Heart left ventricle (tissue), 16 donors: ENCODE data around the gene SH3RF3. TPM values are rescaled to one million over a fixed set of nuclear protein-coding genes. Genes with fewer than 3 reads are reported as not detected.

Experiments used
- ATAC-seq, 4 donors: fragments of 200-7000 bp; cut with Tn5 transposase; one replicate each; pipeline ENCODE4 v1.9.1; 2020 to 2022; ENCODE audit warnings: moderate library complexity in 4 of 4, mild to moderate bottlenecking in 3 of 4, moderate number of reproducible peaks in 1 of 4
- DNase-seq, 5 donors: peaks; one replicate each; pipeline ENCODE4 v3.0.0-alpha.2; 2020
- H3K27ac ChIP-seq, 12 donors: fragments of 200-600 bp; sonication (generic) in 4 of 12; one replicate each; pipeline versions ENCODE4 v1.5.0 to v1.8.0; 2016 to 2022; ENCODE audit warnings: mild to moderate bottlenecking in 2 of 12
- H3K27me3 ChIP-seq, 9 donors: fragments of 200-600 bp; sonication (generic) in 2 of 9; one replicate each; pipeline versions ENCODE4 v1.5.1 to v1.8.0; 2016 to 2022; ENCODE audit warnings: mild to moderate bottlenecking in 3 of 9
- H3K36me3 ChIP-seq, 9 donors: fragments of 200-600 bp; sonication (generic) in 2 of 9; one replicate each; pipeline versions ENCODE4 v1.5.0 to v1.8.0; 2018 to 2022; ENCODE audit warnings: mild to moderate bottlenecking in 2 of 9
- H3K4me1 ChIP-seq, 12 donors: fragments of 200-600 bp; sonication (generic) in 4 of 12; one replicate each; pipeline versions ENCODE4 v1.5.0 to v1.8.0; 2016 to 2022; ENCODE audit warnings: mild to moderate bottlenecking in 3 of 12
- H3K4me3 ChIP-seq, 12 donors: fragments of 200-600 bp; sonication (generic) in 4 of 12; one replicate each; pipeline versions ENCODE4 v1.5.0 to v1.8.0; 2017 to 2022; ENCODE audit warnings: mild to moderate bottlenecking in 9 of 12, moderate library complexity in 4 of 12
- H3K9me3 ChIP-seq, 12 donors: fragments of 200-600 bp; sonication (generic) in 4 of 12; one replicate each; pipeline versions ENCODE4 v1.5.0 to v1.8.0; 2016 to 2022; ENCODE audit warnings: mild to moderate bottlenecking in 1 of 12
- POLR2A ChIP-seq, 2 donors: fragments of 450-650 bp; IDR thresholded peaks; one replicate each; pipeline ENCODE4 v1.6.1; 2017; ENCODE audit warnings: antibody characterized with exemption in 2 of 2, mild to moderate bottlenecking in 2 of 2, moderate library complexity in 2 of 2
- WGBS, 4 donors: extraction: QIAGEN DNeasy Blood & Tissue Kit in 2 of 4; methylation state at CpG; one replicate each; pipeline versions ENCODE4 v1.1.5 to v1.1.7; 2013 to 2018; 5-methylcytosine and 5-hydroxymethylcytosine counted together
- intact Hi-C, 10 donors: fragments of 100-400 bp; cut with DNase I; formaldehyde crosslinking; loops; one replicate each; pipeline versions ENCODE4 v1.11.1 to v1.14.2; 2022
- polyA plus RNA-seq, 2 donors: library from polyadenylated mRNA; stranded (reverse); fragments of 200-250 nt; gene quantifications; one replicate each; pipeline ENCODE4 v1.2.3, GENCODE V29; 2013
- total RNA-seq, 9 donors: library from RNA; depleted of rRNA in 2 of 9; stranded (reverse); fragments of >200 nt in 2 of 9; fragmentation: NEBNext Ultra II Directional in 3 of 9; extraction: Animal tissue kit (Norgen Biotek cat#: 25700) in 3 of 9; gene quantifications; one replicate each; pipeline versions ENCODE4 v1.1.0 to v1.2.4, GENCODE V29; 2016 to 2023
- TF ChIP-seq, protein P1 (sequence below), 12 donors: fragments of 200-600 bp; sonication (generic) in 4 of 12; IDR thresholded peaks; one replicate each; pipeline versions ENCODE4 v1.5.0 to v1.8.0; 2018 to 2022; ENCODE audit warnings: antibody characterized with exemption in 12 of 12, mild to moderate bottlenecking in 5 of 12
- donor health status: ischemic (EF 13 %, LVEDD 7.1; RV severe dilation, severe dysfunction).
- donor health status: healthy with polysubstance abuse.
- donor health status: DM: no; HTN: yes; CAD: no.
- donor health status: DM: no; HTN: no; CAD: no.
- donor health status: ischemic (EF 25% LVEDD 6.9; RV normal size, moderate dysfunction).
- donor health status: ischemic (EF 25% LVEDD 5.7; RV mildly dilated, moderate dysfunction).
- donor health status: healthy.
- donor health status: DM: yes; HTN: yes; CAD: no.
- donor health status: ischemic (EF 35%, LVEDD 5.7; RV mildly dilated, moderate dysfunction).
- donor health status: nonischemic (EF 11% LVEDD 7.7; RV severe dilation, severe dysfunction).
- donor health status: DM: yes; HTN: yes; CAD: no.
- donor health status: PGD.
- donor health status: ischemic (EF 29% LVEDD 5.4; RV normal size, mild dysfunction).
- donor health status: nonischemic (EF 23%, LVEDD 6.1; RV moderate dilation, normal function).

SH3RF3 gene
- total and polyA plus RNA-seq, 11 donors = 5.2 to 15.7 (median 7.9) TPM

GRCh38 chr2:109189751-109190150, 60.7 kb downstream of the SH3RF3 start:
- WGBS, 4 donors = 89 to 95% (median 92%) methylated on average over 5 of the region's 5 CpGs
- ATAC-seq (no peak), DNase-seq (no peak)
- no peak overlapping the region for H3K4me3 ChIP-seq
- peaks cover 4 to 47% (median 32%) of the 10 kb centered on the region in 12 donors for H3K4me1 ChIP-seq
- TF ChIP-seq, protein P1, sequence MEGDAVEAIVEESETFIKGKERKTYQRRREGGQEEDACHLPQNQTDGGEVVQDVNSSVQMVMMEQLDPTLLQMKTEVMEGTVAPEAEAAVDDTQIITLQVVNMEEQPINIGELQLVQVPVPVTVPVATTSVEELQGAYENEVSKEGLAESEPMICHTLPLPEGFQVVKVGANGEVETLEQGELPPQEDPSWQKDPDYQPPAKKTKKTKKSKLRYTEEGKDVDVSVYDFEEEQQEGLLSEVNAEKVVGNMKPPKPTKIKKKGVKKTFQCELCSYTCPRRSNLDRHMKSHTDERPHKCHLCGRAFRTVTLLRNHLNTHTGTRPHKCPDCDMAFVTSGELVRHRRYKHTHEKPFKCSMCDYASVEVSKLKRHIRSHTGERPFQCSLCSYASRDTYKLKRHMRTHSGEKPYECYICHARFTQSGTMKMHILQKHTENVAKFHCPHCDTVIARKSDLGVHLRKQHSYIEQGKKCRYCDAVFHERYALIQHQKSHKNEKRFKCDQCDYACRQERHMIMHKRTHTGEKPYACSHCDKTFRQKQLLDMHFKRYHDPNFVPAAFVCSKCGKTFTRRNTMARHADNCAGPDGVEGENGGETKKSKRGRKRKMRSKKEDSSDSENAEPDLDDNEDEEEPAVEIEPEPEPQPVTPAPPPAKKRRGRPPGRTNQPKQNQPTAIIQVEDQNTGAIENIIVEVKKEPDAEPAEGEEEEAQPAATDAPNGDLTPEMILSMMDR (IDR thresholded peaks at IDR 0.05) = no peak
- TF ChIP-seq POLR2A (IDR thresholded peaks at IDR 0.05) = no peak
- H3K36me3 ChIP-seq = no peaks in the 10 kb centered on the region
- no peak overlapping the region for H3K27ac ChIP-seq
- no peaks in the 10 kb centered on the region for H3K27me3 ChIP-seq
- H3K9me3 ChIP-seq = no peaks in the 10 kb centered on the region
- intact Hi-C loops = loop anchor here in 1 of 10 donors (10.0 kb wide), 1 partner anchor 55 kb away; no protein-coding TSS in a partner anchor

DNA sequence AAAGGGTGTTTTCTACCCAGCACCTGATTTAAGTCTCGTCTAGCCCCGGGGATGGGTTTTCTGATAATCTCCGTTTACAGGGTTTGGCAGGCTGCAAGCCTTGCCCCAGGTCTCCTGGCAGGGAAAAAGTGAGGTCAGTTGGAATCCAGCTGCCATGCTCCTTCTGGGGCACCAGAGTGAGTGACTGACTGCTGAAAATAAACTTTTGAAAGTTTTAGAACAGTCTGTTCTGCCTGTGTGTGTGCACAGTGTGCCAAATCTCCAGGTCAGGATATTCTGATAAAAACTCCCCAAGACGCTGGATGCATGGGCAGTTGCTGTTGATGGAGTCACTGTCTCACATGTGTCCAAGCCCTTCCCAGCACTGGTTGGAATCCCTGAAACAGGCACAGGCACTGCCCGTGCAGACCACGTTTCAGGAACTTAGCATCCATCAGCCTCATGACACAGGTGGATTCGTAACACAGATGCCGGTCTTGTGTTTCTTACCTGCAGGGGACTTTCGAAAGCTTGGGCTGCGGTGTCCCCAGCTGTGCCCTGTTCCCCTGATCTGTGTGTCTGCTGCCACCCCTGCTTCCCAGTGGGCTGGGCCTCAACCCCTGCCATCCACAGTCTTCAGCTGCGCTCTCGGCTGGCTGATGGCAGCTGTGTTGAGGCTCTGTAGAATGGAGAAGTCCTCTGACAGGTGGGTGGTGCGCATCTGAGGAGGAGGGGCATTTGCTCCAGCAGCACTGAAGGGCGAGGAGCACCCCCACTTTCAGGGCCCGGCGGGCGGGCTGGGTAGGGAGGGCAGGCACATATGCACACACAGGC, 65.0 kb downstream of the SH3RF3 start:
- WGBS, 4 donors = 76 to 83% (median 77%) methylated on average over 15 to 17 of the region's 17 CpGs
- H3K4me1 ChIP-seq = peaks cover 4 to 54% (median 34%) of the 10 kb centered on the region in 12 donors
- H3K4me3 ChIP-seq = no peak overlapping the region
- ATAC-seq (no peak), DNase-seq (no peak)
- no peak for TF ChIP-seq POLR2A (IDR thresholded peaks at IDR 0.05)
- TF ChIP-seq, protein P1 (IDR thresholded peaks at IDR 0.05) = no peak
- peaks cover 0 to 4% (median 0%) of the 10 kb centered on the region in 12 donors for H3K9me3 ChIP-seq
- H3K36me3 ChIP-seq = no peaks in the 10 kb centered on the region
- H3K27ac ChIP-seq = peak overlapping the region in 7 of 12 donors; percentile 57 to 76 (median 64)
- no peaks in the 10 kb centered on the region for H3K27me3 ChIP-seq
- intact Hi-C loops = no loop called here

DNA sequence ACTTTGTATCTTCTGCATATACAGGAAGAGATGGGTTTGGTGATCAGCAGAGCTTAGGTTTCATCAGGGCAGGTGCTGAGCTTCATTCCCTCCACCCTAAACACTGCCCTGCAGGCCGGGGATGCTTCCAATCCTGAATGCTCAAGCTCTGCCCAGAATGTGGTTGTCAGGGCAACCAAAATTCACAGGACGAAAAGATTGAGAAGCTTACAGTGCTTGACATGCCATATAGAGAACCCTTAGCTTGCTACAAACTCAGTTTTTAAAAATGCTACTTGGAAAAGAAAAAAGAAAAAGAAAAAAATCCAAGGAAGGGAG, 65.6 kb downstream of the SH3RF3 start:
- intact Hi-C loops = no loop called here
- TF ChIP-seq, protein P1 (IDR thresholded peaks at IDR 0.05) = no peak
- no peak for TF ChIP-seq POLR2A (IDR thresholded peaks at IDR 0.05)
- no peak for DNase-seq
- H3K36me3 ChIP-seq = no peaks in the 10 kb centered on the region
- ATAC-seq = no peak
- peaks cover 4 to 54% (median 34%) of the 10 kb centered on the region in 12 donors for H3K4me1 ChIP-seq
- H3K27ac ChIP-seq = peak overlapping the region in 10 of 12 donors; percentile 56 to 76 (median 62)
- H3K9me3 ChIP-seq = peaks cover 0 to 4% (median 0%) of the 10 kb centered on the region in 12 donors
- no peaks in the 10 kb centered on the region for H3K27me3 ChIP-seq
- WGBS, 4 donors = 49 to 62% (median 53%) methylated on average over 2 of the region's 2 CpGs
- H3K4me3 ChIP-seq = no peak overlapping the region

DNA sequence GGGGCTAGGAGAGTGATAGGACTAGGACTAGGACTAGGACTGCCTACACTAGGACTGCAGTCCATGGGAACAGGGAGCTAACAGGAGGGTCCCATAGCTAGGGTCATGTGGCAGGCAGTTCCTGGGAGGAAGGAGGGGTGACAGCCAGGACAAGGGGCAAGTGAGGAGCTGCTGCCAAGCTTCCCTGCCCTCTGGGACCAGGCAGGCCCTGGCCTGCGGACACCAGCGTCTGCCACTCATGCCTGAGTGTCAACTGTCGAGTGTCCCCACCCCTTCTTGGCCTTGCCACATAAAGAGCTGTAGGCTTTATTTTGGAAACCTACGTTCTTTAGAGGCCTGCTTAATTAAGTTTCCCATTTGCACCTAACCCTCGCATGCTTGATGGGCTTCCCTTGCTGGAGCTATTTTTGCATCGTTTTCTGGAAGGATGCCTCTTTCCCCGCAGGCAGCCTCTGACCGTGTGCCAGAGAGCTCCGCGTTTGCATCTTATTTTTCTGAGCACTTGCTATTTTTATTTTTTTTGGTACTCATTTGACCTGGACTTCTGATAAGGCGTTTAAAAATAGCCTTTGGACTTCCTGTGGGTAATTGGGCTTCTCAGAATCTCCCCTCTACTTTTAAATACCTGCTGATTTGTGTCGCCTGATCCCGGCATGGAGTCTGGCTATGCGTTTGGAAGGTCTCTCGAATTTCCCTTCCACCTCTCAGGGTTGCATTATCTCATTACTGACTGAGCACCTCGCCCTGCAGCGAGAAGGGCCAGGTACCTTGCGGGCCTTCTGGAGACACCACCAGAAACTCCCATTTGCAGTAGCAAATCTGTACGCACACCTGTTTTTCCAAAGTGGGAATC, 66.4 kb downstream of the SH3RF3 start:
- peak; percentile 66 to 87 (median 82) for ATAC-seq
- Histone ChIP-seq H3K27me3 (no peaks in the 10 kb centered on the region), H3K4me1 (peaks cover 4 to 57% (median 34%) of the 10 kb centered on the region in 12 donors), H3K4me3 (no peak overlapping the region), H3K27ac (peak overlapping the region in 11 of 12 donors; percentile 50 to 76 (median 61)), H3K36me3 (no peaks in the 10 kb centered on the region), H3K9me3 (peaks cover 0 to 7% (median 0%) of the 10 kb centered on the region in 12 donors)
- 20 to 26% (median 23%) methylated on average over 16 to 19 of the region's 19 CpGs for WGBS, 4 donors
- peak in 4 of 5 donors; percentile 49 to 75 (median 62) for DNase-seq
- intact Hi-C loops = loop anchor here in 2 of 10 donors (1.0 to 5.0 kb wide), 2 partner anchors 10 to 63 kb away; no protein-coding TSS in a partner anchor
- TF ChIP-seq, protein P1 (IDR thresholded peaks at IDR 0.05) = no peak
- no peak for TF ChIP-seq POLR2A (IDR thresholded peaks at IDR 0.05)
